Measurements from ENCODE around the gene SPTBN1. TPM values are rescaled to one million over a fixed set of nuclear protein-coding genes. Genes with fewer than 3 reads are reported as not detected.

SPTBN1 gene
- total and polyA plus RNA-seq, 2 of the 4 experiments (the other 2 are of a cell fraction) = 49.1 to 241 TPM

DNA sequence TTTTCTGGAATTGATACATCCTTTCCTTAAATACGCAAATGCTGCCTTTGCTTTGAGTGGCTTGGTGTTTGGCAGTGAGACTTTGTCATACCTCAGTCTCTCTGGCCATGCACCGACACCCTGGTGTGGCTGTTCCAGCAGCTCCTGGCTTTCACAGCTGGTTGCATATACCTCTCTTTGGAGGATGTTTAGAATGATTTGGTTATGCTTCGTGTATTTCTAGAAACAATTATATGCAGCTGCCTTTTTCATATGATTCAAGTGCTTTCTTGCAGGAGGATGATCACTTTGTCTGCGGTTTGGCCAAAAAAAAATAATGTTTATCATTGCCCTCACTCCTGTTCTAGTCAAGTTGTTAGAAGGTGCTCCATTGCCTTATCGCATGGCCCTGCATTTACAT, 172.3 kb downstream of the SPTBN1 start:
- H3K14ac ChIP-seq (replicated peaks; ENCODE audit: low read depth, low read length) = no peak overlapping the region
- in situ Hi-C loops (cut with MboI; ENCODE audit: low sequenced_read_pairs) (no loop called here), intact Hi-C loops (cut with micrococcal nuclease) (no loop called here), dilution Hi-C loops (cut with HindIII; ENCODE audit: low sequenced_read_pairs, unreplicated experiment) (no loop called here)
- H3K4ac ChIP-seq (ENCODE audit: low read depth, low read length) = no peak overlapping the region
- H3K79me1 ChIP-seq (ENCODE audit: low read depth in 1 of 2, low read length in 2 of 2) = peaks cover 18 to 63% of the 10 kb centered on the region in 2 experiments; a peak in 3 of 4 replicates
- no peak overlapping the region for H3K23ac ChIP-seq (ENCODE audit: low read depth, low read length)
- H3K9me1 ChIP-seq (ENCODE audit: insufficient read depth, low read length) = peaks cover 26% of the 10 kb centered on the region; the same call in 1 of the 2 replicates
- DNase-seq = no peak
- no peaks in the 10 kb centered on the region for H3K9me3 ChIP-seq (ENCODE audit: control insufficient read depth, insufficient read depth, low read length)
- H4K8ac ChIP-seq (ENCODE audit: low read depth in 2 of 2, low read length in 2 of 2) = no peak overlapping the region
- H2BK120ac ChIP-seq (ENCODE audit: low read depth, low read length) = no peak overlapping the region
- no peak overlapping the region for H4K91ac ChIP-seq (ENCODE audit: insufficient read depth, low read depth, low read length)
- H2BK15ac ChIP-seq (ENCODE audit: low read depth, low read length) = no peak overlapping the region
- H3K27ac ChIP-seq (ENCODE audit: insufficient read depth, low read length) = no peak overlapping the region
- CTCF ChIA-PET = no interaction called here
- H2AK9ac ChIP-seq (replicated peaks; ENCODE audit: low read depth, low read length, poor library complexity) = no peak overlapping the region
- H2AK5ac ChIP-seq (ENCODE audit: low read depth, low read length) = no peak overlapping the region
- H3K4me2 ChIP-seq (ENCODE audit: low read depth, low read length) = no peak overlapping the region
- no peaks in the 10 kb centered on the region for H3K27me3 ChIP-seq (ENCODE audit: control insufficient read depth, insufficient read depth, low read length)
- no peak overlapping the region for H2BK20ac ChIP-seq (ENCODE audit: low read depth, low read length)
- H3K4me1 ChIP-seq (ENCODE audit: control insufficient read depth, insufficient read depth, low read length) = peaks cover 5% of the 10 kb centered on the region
- H3K36me3 ChIP-seq (ENCODE audit: control insufficient read depth, insufficient read depth, low read length) = peaks cover 70% of the 10 kb centered on the region
- H2BK5ac ChIP-seq (ENCODE audit: low read depth, low read length, poor library complexity, severe bottlenecking) = no peak overlapping the region
- H2AFZ ChIP-seq (replicated peaks; ENCODE audit: low read length, poor library complexity) = no peak overlapping the region
- TF ChIP-seq NFE2L2 (IDR thresholded peaks at IDR 0.05; ENCODE audit: low read depth, low read length) = no peak
- H4K20me1 ChIP-seq (ENCODE audit: insufficient read depth, low read length) = no peaks in the 10 kb centered on the region
- no TSS peak for BruUV-seq (replicated peaks)
- no peak for ATAC-seq (ENCODE audit: low read depth)
- H3K9ac ChIP-seq (ENCODE audit: low read depth, low read length) = no peak overlapping the region
- H3K4me3 ChIP-seq (ENCODE audit: insufficient read depth, low read depth, low read length) = no peak overlapping the region
- H4K5ac ChIP-seq (ENCODE audit: low read depth, low read length) = no peak overlapping the region
- H3K18ac ChIP-seq (ENCODE audit: low read depth, low read length) = no peak overlapping the region
- no CpG with 5 or more reads among the region's 5 CpGs for WGBS, 2 experiments (ENCODE audit: extremely low coverage in 2 of 2, insufficient read length in 1 of 2)
- POLR2A ChIA-PET (ENCODE audit: unreplicated experiment) = no interaction called here
- H3K56ac ChIP-seq (ENCODE audit: extremely low read depth, insufficient read depth, low read length) = no peak overlapping the region

Measured in IMR-90 (cell line).